Iris pigment epithelial cell (primary cell): ENCODE measurements around the gene S100A16.
A peak's percentile ranks its signal among the peaks of the same experiment; 100 is the strongest.
"Not testable (repeated sequence)": the region's sequence is repeated elsewhere in the genome, so short reads cannot be mapped to it uniquely, and the experiment has no call there.

ENCODE experiments used
- DNase-seq: peaks from one replicate; pipeline ENCODE4 v3.0.0-alpha.2; 2011; ENCODE audit warnings: low read depth

The S100A16 gene

GRCh38 chr1:153615406-153615805 lies 2.5 kb upstream of the S100A16 start:
- no peak for DNase-seq

DNA sequence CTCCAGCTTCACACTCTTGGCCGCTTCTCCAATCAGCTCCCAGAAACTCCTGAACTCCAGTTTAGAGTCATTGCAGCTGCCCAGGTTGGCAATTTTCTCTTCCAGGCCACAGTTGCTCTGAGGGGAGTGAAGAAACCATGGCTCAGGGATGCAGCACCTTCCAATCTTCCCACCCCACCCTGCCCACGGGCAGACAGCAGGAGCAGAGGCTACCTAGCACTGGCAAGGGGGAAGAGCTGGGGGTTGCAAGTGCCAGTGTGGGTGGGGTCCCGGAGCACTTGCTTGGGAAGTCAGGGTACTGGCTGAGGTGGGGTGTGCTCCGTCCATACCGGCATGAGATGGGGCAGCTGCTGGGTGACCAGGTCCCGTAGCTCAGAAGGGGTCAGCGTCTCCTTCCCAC lies 2.0 kb upstream of the S100A16 start:
- DNase-seq: no peak

DNA sequence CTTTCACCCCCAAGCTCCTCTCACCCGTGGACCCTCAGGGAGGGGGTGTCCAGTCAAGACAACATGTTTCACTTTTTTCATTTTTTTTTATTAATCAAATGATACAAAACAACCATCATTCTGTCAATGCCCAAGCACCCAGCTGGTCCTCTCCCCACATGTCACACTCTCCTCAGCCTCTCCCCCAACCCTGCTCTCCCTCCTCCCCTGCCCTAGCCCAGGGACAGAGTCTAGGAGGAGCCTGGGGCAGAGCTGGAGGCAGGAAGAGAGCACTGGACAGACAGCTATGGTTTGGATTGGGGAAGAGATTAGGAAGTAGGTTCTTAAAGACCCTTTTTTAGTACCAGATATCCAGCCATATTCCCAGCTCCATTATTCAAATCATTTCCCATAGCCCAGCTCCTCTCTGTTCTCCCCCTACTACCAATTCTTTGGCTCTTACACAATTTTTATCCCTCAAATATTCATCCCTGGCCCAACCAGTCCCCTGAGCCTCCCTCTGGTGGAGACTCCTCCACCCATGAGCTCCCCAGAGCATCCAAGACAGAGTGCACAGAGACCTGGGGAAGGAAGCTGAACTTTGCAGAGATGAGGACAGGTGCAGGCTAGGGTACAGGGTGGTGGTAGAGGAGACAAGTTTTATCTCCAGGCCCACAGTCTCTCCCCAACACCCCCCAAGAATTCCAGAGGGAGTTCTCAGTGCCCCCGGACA lies 1.4 kb upstream of the S100A16 start:
- no peak for DNase-seq

GRCh38 chr1:153613406-153613805 lies 469 bp upstream of the S100A16 start:
- DNase-seq: no peak

DNA sequence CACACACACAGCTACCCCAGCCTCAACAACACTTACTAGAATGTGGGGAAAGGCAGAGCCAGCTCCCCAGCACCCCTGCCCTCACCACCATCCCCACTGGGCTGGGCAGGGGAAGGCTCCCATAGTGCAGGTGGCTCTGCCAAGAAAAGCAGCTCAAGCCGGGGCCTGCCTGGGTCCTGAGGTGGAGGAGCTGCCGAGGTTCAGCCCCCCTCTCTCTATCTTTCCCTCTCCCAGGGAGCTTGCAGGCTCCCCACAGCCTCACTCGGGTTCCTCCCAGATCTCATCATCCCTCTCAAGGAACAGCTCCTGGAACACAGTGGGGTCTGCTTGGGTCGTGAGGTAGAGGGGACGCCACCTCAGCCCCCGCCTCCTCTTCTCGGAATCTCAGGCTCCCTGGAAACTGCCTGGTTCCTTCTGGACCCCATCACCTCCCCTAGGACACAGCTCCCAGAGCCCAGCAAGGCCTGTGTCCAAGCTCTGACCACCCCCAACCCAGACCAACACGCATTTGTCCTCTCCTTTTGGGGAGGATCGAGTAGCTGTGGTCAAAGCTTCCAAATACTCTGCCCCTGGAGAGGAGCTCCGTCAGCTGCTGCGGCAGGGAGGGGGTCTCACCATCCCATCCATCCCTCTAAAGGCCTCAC lies 704 bp downstream of the S100A16 start:
- DNase-seq: no peak

DNA sequence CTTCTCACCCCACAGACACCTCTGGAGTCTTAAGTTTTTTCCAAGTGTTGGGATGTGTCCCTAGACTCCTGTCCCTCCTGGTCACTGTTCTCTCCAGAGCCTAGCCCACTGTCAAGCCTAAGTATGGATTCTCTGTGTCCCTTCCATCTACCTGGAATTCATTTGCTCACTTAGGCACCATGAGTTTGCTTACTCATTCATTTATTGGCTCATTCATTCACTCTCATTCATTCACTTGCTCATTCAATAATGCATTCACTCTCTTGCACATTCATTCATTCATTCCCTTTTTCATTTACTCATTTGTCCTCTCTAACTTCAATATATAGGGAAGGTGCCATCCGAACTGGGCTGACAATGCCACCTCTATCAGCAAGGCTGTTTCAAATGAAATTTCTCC lies 1.6 kb downstream of the S100A16 start:
- no peak for DNase-seq

DNA sequence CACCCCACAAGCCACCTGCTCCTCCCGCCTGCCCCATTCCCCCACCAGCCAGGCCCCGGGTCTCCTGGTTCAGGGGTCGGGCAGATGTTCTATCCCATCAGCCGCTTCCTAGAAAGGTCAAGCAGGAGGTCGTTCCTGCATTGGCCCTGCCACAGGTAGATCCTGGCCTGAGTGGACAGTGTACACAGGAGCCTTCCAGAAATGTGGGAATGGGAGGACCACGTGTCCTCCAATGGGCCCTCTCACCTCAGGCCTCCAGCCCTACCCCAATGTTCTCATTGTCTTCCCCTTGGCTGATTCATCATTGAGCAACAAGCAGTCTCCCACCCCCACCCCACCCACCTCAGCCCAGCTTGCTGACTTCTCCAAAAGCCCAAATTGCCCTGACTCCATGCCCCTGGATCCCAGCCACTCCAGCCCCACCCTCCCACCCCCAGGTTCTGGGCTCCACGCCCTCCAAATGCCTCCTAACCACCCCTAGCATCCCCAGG lies 2.1 kb downstream of the S100A16 start:
- peak; percentile 48 for DNase-seq

DNA sequence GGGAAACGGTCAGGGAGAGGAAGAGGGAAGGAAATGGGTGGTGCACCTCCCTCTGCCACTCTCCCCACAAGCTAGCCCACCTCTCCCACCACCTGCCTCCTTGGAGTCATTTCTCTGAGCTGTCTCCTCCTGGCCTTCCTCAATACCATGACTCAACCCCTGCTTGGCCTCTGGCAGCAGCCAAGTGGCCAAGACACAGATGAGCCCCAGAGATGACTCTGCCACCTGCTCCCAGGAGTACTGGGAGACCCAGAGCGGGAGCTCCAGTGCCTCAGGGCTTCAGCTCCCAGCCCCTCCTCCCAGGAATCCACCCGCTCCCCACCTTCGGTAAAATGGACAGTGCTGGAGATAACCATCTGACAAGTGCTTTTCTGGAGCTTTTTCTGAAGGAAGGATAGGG lies 2.6 kb downstream of the S100A16 start:
- DNase-seq: peak; percentile 41

GRCh38 chr1:153609585-153609907 lies 3.4 kb downstream of the S100A16 start:
- DNase-seq: no peak

GRCh38 chr1:153608742-153609584 lies 4.0 kb downstream of the S100A16 start:
- peak; percentile 94 for DNase-seq

- DNase-seq: no peak
Measured at GRCh38 chr1:153608089-153608682, 4.8 kb downstream of the S100A16 start.

- no peak for DNase-seq
Measured at GRCh38 chr1:153607381-153607780, 5.6 kb downstream of the S100A16 start.

DNA sequence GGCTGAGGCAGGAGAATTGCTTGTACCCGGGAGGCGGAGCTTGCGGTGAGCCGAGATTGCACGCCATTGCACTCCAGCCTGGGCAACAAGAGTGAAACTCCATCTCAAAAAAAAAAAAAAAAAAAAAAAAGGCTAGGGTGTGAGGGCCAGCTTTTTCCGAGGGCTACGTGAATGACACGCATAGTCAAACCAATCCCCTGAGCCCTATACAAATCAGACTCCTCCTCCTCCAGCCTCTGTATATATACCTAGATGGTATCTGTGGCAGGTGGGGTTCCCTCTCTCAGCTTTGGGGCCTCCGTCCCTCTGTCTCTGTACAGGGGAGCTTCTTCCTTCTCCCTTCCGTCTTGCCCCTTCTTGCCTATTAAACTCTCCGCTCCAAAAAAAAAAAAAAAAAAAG lies 6.7 kb downstream of the S100A16 start:
- no peak for DNase-seq

DNA sequence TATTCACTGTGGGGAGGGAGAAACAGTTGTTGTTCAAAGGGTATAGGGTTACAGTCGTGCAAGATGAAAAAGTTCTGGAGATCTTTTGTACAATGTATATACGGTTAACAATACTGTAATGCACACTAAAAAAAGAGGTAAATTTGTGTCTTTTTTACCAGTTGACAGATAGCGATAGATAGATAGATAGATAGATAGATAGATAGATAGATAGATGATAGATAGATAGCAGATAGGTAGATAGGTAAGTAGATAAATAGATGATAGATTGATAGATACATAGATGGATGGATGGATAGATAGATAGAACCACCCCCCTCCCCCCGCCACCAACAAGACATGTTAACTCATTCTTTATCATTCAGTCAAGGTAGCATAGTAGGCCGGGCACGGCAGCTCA lies 10.2 kb downstream of the S100A16 start:
- no peak for DNase-seq

DNA sequence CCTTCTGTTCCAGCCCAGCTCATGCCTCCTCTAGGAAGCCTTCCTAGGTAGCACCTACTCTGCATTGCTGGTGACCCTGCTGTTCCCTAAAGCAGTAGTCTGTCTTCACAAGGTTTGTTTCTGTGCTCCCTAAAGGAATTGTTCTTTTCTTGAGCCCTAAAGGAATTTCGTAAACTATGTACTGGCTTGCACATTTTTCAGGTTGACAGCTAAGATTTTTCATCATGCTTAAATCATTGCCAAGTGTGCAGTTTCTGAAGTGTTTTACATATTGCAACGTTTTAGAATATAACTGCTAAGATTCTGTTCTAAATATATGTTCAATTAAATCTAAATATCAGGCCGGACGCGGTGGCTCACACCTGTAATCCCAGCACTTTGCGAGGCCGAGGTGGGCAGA lies 13.1 kb downstream of the S100A16 start:
- DNase-seq: no peak

DNA sequence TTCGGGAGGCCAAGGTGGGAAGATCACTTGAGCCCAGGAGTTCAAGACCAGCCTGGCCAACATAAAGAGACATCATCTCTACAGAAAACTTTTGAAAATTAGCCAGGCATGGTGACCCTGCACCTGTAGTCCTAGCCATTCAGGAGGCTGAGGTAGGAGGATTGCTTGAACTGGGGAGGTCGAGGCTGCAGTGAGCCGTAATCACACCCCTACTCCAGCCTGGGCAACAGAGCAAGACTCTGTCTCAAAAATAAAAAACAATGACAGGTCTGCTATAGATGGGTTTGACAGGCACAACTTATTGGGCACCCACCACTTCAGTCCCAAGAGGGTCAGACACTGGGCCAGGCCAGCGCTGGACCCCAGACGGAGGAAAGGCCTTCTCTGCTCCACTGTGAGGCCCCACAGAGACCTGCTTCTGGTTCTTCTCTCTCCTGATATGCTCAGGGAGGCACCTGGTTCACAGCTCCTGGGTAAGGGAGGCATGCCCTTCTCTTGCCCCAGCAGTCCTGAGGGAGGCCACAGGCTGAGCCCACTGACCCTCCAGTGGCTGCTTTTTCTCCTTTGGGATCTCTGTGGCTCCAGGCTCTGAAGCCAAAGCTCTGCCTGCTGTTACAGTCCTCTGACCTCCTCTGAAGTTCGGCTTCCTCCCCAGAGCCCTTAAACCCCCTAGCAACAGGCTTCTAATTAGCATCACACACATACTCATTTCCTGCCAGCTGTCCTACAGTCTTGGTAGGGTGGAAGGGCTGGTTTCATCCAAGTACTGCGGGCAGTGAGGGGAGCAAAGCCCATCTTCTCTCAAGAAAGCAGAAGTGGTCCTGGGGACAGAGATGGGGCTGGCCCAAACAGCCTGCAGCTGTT lies 14.4 kb downstream of the S100A16 start:
- peak; percentile 66 for DNase-seq

- peak; percentile 76 for DNase-seq
Measured at GRCh38 chr1:153597206-153597605, 15.7 kb downstream of the S100A16 start.

GRCh38 chr1:153592748-153593147 lies 20.2 kb downstream of the S100A16 start:
- no peak for DNase-seq

- no peak for DNase-seq
Measured at GRCh38 chr1:153588482-153588881, 24.5 kb downstream of the S100A16 start.

- DNase-seq: not testable (repeated sequence)
Measured at GRCh38 chr1:153588033-153588432, 24.9 kb downstream of the S100A16 start.

DNA sequence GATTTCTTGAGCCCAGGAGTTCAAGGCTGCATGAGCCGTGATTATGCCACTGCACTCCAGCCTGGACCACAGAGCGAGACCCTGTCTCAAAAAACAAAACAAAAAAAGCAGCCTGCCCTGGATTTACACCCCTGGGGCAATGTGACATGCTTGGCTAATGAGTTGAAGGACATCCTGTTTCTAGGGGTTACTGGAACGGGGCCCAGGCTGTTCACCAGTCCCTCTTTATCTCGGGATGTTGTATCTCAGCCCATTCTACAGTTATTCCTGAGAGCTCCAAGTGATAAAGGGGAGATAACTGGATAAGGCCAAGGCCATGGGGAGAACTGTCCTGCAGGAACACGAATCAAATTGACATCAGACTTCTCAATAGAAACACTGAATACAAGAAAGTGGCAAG lies 25.6 kb downstream of the S100A16 start:
- DNase-seq: no peak

GRCh38 chr1:153586347-153586746 lies 26.6 kb downstream of the S100A16 start:
- DNase-seq: no peak
